Retina (tissue), 1 donor: ENCODE results near the gene MFAP5.
A peak's percentile ranks its signal among the peaks of the same experiment; 100 is the strongest.

ENCODE experiments used
- DNase-seq: peaks from one replicate; pipeline ENCODE4 v3.0.0-alpha.2; 2016

Gene MFAP5

GRCh38 chr12:8662593-8662992, at the start of gene MFAP5:
Gene MFAP5 (minus strand): TSS chr12:8662826. CDS start chr12:8662104, 722 bp downstream.
- no peak for DNase-seq

GRCh38 chr12:8709124-8709830, 46.7 kb upstream of the MFAP5 start:
- DNase-seq = no peak

- no peak for DNase-seq
These were observed 39.5 kb upstream of the MFAP5 start for GRCh38 chr12:8702159-8702558.

- no peak for DNase-seq
These were observed 38.5 kb upstream of the MFAP5 start for GRCh38 chr12:8701046-8701660.

GRCh38 chr12:8699714-8700113, 37.1 kb upstream of the MFAP5 start:
- DNase-seq = no peak

- no peak for DNase-seq
These were observed 36.3 kb upstream of the MFAP5 start for GRCh38 chr12:8698879-8699278.

GRCh38 chr12:8698132-8698851, 35.7 kb upstream of the MFAP5 start:
- DNase-seq = peak; percentile 74

- peak; percentile 94 for DNase-seq
These were observed 35.0 kb upstream of the MFAP5 start, which contains the start of gene RIMKLB for GRCh38 chr12:8697476-8698131. Gene RIMKLB (plus strand): TSS chr12:8697991. CDS start chr12:8713867, 15,876 bp downstream.

GRCh38 chr12:8697120-8697475, 34.5 kb upstream of the MFAP5 start:
- DNase-seq = no peak

GRCh38 chr12:8696442-8697090, 33.9 kb upstream of the MFAP5 start:
- DNase-seq = no peak

- no peak for DNase-seq
These were observed 32.5 kb upstream of the MFAP5 start for GRCh38 chr12:8695116-8695515.

- peak; percentile 71 for DNase-seq
These were observed 29.9 kb upstream of the MFAP5 start for GRCh38 chr12:8692573-8692972.

- DNase-seq = peak; percentile 65
These were observed 27.1 kb upstream of the MFAP5 start for GRCh38 chr12:8689681-8690080.

- peak; percentile 70 for DNase-seq
These were observed 25.4 kb upstream of the MFAP5 start for GRCh38 chr12:8687846-8688601.

GRCh38 chr12:8685051-8685450, 22.4 kb upstream of the MFAP5 start:
- no peak for DNase-seq

GRCh38 chr12:8681129-8681884, 18.7 kb upstream of the MFAP5 start:
- DNase-seq = no peak

- no peak for DNase-seq
These were observed 17.9 kb upstream of the MFAP5 start for GRCh38 chr12:8680533-8680932.

GRCh38 chr12:8678661-8679111, 16.1 kb upstream of the MFAP5 start:
- no peak for DNase-seq

- no peak for DNase-seq
These were observed 14.7 kb upstream of the MFAP5 start for GRCh38 chr12:8677362-8677761.

GRCh38 chr12:8676651-8677050, 14.0 kb upstream of the MFAP5 start:
- no peak for DNase-seq

GRCh38 chr12:8675591-8676036, 13.0 kb upstream of the MFAP5 start:
- no peak for DNase-seq
